Caki2 (cell line): Measurements from ENCODE around the gene PLEKHM2. TPM values are rescaled to one million over a fixed set of nuclear protein-coding genes. Genes with fewer than 3 reads are reported as not detected.

Experiments
- DNase-seq: peaks from one replicate; pipeline ENCODE4 v3.0.0-alpha.2; 2015; ENCODE audit warnings: low read depth
- in situ Hi-C: cut with HindIII; loops from 2 replicates; pipeline ENCODE4 v1.10.0; 2016; ENCODE audit warnings: low sequenced_read_pairs, low pct_unique_long_range_greater_than_20kb, mixed read lengths
- total RNA-seq: library from RNA; depleted of rRNA; stranded (reverse); fragments of >200 nt; shearing (Covaris generic); gene quantifications from 2 replicates; pipeline ENCODE4 v1.2.3, GENCODE V29; 2014; ENCODE audit warnings: low replicate concordance

The PLEKHM2 gene
- total RNA-seq, 1 experiment from 2014 or later = 53.5 TPM

DNA sequence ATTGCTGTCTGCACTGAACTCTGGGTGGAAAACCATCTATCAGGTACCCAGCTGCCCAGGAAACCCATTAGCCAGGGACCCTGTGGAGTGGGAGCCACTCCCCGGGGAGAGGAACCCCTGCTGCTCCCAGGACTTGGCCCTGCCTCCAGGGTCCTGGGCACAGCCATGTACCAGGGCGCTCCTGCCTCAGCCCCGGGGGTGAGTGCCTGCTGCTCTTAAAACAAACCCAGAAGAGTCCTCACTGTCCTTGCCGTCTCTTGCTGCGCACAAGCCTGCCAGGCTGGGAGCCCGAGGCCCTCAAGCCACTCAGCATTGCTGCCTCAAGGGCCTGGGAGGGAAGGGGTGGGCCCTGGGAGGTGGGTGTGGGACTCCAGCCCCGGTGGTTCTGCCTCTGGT lies 48.6 kb downstream of the PLEKHM2 start:
- in situ Hi-C loops = no loop called here
- DNase-seq = no peak

DNA sequence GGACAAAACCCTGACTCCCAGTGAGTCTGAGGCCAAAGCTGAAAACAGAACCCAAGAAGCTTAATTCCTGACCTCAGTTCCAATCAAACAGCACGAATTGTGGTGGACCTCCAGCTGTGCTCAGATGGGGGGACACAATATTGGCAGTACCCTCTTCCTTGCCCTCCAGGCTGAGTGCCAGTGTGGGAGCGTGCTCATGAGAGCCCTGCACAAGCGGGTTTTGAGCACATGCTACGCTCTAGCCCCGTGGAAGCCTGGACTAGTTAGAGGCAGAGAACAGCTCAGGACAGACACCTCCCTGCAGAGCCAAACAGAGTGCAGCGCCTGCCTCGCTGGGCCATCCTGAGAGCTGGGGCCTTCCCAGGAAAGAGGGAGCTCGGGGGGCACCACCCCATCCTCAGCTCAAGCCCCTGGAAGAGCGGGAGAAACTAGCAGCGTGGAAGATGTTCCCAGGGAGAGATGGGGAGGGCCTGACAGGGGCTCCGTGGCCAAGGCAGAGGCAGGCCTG lies 49.2 kb downstream of the PLEKHM2 start:
- in situ Hi-C loops = no loop called here
- DNase-seq = no peak

DNA sequence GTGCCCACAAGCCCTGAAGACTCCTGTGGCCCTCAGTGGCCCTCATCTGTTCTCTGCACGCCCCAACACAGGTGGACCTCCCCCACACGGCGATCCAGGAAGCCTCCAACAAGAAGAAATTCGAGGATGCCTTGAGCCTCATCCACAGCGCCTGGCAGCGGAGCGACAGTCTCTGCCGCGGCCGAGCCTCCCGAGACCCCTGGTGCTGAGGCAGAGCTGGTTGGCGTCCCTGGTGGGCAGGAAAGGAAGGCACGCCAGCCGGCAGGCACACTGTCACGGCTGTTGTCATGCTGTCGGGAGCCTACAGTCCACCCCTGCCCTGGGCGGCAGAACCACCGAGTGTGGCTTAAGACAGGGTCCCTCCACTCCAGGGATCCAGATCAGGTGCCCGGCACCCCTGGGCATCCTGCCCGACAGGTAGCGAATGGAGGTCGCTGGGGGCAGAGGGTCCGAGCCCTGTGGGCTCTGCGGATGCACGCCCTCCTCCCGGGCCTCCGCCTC lies 49.7 kb downstream of the PLEKHM2 start:
- DNase-seq = no peak
- in situ Hi-C loops = no loop called here

DNA sequence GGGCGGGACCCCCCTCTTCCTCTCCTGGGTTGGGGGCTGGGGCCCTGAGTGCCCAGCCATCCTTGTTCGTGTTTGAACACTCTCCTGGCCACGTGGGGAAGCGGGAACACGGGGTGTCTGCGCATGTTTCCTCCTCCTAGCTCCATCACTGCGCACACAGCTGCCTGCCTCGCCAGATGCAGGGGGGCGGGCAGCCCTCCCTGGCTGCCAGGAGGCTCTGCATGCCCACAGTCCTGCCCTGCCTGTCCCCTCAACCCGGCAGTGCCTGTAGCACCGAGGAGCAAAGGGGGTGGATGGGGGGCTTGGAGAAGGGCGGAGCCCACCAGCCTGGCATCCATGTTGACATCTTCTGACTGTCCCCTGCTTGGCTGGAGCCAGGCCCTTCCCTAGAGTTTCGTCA lies 50.2 kb downstream of the PLEKHM2 start:
- no peak for DNase-seq
- in situ Hi-C loops = no loop called here

DNA sequence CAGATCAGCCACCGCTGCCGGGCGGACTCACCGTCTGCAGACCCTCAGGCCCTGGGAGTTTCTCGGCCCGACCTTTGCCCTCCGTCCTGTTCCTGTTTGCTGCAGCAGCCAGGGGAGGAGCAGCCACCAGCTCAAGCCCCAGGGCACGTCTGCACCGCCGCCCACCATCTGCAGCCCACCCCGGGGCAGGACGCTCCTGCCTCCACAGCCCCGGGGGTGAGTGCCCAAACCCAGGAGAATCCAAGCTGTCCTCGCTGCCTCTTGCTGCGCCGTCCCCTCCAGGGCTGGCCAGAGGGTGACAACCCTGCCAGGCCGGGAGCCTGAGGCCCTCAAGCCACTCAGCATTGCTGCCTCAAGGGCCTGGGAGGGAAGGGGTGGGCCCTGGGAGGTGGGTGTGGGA lies 50.8 kb downstream of the PLEKHM2 start:
- in situ Hi-C loops = no loop called here
- DNase-seq = no peak

DNA sequence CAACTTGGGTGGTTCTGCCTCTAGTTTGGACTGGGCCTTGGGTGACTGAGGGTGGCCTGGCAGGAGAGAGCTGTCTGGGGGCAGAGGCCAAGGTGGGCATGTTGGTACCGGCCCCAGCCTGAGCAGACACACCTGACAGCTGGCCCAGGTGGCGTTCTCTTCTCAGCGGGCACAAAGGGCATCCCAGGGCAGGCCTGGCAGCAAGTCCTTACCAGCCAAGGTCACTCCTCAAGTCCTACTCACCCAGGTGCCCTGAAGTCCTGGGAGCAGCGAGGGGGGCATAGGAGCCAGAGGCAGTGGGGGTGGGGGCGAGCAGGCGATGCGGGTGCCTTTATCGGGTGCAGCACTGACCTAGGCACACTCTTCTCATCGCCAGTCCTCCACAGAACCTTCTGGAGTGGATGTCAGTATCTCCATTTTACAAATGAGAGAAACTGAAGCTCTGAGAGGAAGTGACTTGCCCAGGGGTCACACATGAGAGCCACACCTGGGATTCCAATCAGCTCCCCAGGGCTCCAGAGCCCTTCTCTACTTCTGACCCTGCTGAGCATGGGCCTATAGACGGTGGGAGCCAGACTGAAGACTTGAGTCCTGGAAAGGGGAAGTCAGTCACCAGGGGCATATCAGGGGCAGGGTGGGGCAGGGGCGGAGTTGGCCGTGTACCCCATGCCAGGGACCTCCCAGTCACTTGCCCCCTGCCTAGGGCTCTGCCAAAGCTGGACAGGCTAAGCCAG lies 51.4 kb downstream of the PLEKHM2 start:
- no peak for DNase-seq
- in situ Hi-C loops = no loop called here

DNA sequence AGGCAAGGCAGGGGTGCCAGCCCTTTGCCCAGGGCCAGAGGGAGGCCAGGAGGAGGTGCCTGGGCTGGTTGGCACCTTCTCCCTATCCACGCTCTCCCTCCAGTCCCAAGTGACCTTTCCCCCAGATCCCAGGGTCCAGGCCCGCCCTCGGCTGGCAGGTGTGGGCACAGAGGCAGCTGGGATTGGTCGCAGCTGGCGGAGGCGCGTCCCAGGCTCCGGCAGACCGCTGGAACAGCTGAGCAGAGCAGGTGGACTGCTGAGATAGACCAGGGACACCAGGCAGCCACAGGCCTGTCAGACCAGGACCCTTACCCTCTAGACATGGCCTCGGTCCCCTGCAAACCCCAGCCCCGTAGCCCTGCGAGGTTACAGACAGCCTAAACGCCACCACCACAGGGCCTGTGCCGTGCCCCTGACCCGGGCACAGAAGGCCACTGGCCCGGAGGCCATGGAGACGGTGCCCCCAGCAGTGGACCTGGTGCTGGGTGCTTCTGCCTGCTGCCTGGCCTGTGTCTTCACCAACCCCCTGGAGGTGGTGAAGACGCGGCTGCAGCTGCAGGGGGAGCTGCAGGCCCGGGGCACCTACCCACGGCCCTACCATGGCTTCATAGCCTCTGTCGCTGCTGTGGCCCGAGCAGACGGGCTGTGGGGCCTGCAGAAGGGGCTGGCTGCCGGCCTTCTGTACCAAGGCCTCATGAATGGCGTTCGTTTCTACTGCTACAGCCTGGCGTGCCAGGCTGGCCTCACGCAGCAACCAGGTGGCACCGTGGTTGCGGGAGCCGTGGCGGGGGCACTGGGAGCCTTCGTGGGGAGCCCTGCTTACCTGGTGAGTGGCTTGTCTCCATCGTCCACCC lies 52.1 kb downstream of the PLEKHM2 start, which contains the start of gene SLC25A34:
Gene SLC25A34 (plus strand): TSS at position 221 of the 854 bp plus-strand sequence. CDS start 228 bp downstream, at position 449.
- in situ Hi-C loops = no loop called here

DNA sequence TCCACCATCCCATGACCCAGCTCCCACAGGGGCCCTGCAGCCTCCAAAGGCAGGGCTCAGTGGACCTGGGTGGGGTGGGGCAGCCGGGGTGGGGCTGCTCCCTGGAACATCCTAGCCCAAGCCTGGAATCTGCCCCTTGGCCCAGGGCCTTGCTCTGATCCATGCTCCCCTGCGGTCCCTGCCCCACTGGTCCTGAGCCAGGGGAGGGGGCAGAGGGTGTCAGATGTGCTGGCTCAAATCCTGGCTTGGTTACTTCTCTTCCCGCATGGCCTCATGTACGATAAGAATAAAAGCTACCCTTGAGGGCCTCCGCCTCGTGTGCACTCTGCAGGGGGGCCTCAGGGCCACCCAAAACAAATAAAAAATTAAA lies 52.8 kb downstream of the PLEKHM2 start:
- no peak for DNase-seq
- in situ Hi-C loops = no loop called here

More for the DNA sequence above, 52.1 kb downstream of the PLEKHM2 start, which contains the start of gene SLC25A34:
- DNase-seq = peak; percentile 22

DNA sequence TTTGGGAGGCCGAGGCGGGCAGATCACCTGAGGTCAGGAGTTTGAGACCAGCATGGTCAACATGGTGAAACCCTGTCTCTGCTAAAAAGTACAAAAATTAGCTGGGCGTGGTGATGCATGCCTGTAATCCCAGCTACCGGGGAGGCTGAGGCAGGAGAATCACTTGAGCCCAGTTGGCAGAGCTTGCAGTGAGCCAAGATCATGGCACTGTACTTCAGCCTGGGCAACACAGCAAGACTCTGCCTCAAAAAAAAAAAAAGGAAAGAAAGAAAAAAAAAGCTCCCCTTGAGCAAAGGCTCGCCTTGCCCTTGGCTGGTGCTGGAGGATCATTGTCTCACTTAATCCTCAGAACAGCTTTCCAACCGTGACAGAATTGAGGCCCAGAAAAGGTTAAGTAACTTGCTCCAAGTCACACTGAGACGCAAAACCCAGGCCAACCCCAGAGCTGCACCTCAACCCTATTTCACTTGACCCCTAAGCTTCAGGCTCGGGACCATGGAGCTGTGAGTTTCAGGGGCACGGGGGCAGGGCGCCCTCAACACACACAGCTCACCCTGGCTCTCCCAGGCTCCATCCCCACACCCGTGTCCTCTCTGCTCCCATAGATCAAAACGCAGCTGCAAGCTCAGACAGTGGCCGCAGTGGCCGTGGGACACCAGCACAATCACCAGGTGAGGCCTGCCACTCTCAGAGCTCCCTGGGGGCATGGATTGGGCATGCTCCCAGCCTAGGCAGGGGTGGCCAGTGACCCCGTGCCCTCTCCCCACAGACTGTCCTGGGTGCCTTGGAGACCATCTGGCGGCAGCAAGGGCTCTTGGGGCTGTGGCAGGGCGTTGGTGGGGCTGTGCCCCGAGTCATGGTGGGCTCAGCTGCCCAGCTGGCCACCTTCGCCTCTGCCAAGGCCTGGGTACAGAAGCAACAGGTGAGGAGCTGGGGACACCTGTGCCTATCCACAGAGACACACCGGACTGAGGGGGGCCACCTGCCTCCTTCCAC lies 53.5 kb downstream of the PLEKHM2 start:
- in situ Hi-C loops = no loop called here

DNA sequence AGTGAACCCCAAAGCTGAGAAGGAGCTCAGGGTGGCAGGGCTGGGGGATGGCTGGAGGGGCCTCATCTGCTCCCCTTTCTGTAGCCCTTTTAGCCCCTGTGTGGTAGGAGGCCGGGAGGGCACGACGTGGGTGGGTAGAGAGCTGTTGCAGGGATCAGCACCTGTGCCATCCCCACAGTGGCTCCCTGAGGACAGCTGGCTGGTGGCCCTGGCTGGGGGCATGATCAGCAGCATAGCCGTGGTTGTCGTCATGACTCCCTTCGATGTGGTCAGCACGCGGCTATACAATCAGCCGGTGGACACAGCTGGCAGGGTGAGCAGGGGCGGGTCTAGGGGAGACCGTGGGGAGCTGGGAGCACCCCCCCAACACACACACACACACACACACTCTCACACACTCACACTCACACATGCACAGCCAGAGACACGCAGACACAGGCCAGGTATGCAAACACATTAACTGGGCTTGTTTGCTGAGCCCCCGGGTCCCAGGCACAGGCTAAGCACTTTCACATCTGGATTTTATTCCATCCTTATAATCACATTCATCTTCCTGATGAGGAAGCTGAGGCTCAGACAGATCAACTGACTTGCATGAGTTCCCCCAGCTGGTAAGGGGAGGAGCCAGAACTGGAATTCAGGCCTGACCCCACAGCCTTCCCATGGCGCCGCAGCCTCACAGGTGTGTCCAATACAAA lies 54.4 kb downstream of the PLEKHM2 start:
- in situ Hi-C loops = no loop called here
- no peak for DNase-seq

More for the DNA sequence above, 53.5 kb downstream of the PLEKHM2 start:
- DNase-seq = no peak

DNA sequence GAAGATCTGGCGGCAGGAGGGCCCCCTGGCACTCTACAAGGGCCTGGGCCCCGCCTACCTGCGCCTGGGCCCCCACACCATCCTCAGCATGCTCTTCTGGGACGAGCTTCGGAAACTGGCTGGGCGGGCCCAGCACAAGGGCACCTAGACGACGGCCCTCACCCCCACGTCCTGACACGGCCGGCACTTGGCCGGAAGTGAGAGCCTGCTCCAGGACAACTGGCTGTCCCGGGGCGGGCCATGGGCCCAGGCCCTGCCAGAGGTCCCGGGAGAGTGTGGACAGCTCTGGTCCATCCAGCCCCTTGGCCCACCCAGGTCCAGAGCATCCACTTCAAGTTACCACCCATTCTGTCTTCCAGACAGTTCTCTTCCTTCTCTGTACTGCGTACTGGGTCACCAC lies 55.1 kb downstream of the PLEKHM2 start:
- in situ Hi-C loops = no loop called here
- DNase-seq = no peak

DNA sequence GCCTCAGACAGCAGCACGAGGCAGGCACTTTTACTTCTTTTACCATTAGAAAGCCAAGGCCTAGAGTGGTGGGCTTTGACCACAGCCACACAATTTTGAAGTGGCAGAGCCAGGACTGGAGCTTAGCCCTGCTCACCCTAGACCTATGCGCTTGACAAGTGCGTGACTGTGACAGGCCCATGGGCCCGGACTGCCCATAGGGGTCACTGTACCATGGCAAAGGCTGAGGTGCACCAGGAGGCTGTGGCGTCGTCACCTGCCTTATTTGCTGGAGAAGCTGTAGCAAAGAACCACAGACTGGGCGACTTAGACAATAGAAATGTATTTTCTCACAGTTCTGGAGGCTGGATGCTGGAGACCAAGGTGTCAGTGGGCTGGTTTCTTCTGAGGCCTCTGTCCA lies 55.6 kb downstream of the PLEKHM2 start:
- in situ Hi-C loops = no loop called here
- DNase-seq = no peak

DNA sequence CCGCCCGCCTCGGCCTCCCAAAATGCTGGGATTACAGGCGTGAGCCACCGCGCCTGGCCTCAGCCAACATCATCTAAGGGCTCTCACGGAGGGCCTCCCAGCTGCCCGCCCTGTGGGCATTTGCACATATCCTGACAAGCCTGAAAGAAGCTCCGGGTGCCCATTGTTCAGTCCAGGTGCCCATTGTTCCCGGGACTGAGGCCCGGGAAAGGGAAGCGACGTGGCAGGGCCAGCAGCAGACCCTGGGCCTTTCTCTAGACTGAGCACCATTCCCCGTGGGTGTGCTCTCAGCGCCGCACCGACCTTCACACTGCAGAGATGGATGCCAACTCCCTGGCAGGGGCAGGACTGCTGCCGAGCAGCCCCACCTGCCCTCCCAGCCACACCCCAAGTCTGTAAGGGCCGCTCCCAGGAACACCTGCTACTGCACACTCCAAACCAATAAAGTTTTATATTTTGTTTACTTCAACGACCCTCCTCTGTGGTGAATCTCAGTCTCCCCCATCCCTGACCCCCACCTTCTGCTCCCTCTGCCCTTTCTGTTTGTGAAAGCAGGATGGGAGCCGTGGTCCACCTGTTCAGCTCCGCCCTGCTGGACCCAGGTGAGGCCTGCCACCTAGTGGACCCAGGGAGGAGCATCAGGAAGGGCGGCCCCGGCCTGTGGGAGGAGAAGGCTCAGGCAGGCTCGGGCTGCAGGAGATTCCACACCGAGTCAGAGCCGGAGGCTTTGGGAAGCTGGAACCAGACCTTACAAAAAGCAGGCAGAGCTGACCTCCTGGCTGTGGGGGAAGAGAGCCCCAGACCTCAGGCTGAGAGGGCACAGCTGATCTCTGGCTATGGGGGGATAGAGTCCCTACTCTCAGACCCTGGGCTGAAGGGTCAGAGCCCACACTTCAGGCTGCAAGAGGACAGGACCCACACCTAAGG lies 57.1 kb downstream of the PLEKHM2 start:
- in situ Hi-C loops = no loop called here
- DNase-seq = peak; percentile 61

DNA sequence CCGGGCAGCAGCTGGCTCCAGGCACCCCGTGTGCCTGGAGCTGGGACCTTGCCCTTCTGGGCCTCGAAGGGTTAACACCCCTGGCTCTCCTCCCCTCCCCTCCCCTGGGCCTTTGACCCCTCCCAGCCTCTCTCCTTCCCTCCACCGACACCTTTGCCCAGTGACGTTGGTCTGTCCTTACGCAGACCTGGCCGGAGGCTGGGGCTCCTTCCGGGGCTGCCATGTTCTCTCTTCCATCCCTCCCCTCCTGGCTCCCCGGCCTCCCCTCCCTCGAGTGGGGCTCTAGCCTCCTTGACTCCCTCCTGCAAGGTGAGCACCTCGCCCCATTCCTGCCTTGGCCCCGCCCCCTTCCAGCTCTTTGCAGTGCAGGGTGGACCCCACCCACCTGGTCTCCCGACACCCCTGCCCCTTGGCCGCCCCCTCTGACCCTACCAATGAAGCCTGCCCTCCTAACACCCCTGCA lies 58.2 kb downstream of the PLEKHM2 start, which contains the start of gene TMEM82:
Gene TMEM82 (plus strand): TSS at position 161 of the 463 bp plus-strand sequence. CDS start 61 bp downstream, at position 222.
- no peak for DNase-seq
- in situ Hi-C loops = no loop called here

DNA sequence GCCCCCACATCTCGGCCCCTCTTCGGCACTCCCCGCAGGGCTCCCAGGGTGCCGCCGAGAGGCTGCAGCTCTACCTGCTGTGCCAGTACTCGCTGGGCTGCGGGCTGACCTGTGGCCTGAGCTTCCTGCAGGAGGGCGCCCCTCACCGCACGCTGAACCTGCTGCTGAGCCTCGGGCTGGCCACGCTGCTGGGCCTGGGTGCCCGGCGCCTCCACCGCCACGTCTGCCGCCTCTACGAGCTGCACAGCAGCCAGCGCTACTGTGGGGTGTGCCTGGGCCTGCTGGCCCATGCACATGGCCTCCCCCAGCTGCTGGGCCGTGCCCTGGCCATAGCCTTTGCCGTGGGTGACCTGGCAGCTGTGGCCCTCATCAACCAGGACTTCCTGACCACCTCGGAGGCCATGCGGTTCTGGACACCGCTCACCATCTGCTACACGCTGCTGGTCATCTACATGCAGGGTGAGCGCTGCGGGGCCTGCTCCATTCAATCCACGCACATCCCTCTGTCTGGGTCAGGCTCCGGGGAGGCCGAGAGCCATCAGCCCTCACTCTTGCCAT lies 60.1 kb downstream of the PLEKHM2 start:
- no peak for DNase-seq
- in situ Hi-C loops = no loop called here

DNA sequence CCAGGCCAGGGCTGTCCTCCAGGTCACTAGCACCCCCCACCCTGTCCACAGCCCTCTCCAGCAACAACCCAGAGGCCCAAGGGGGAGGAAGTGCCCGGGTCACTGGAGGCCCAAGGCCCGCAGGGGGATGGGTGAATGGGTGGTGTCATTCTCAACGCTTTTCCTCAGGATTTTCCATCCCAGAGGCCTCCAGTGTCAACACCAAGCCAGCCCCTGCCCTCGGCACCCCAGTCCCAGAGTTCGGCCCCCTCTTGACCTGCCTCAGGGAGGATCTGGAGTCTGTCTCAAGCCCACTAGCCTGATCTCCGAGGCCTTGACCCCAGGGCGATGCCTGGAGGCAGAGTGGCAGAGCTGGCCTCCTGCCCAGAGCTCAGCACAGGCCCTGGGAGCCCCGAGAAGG lies 63.3 kb downstream of the PLEKHM2 start:
- in situ Hi-C loops = no loop called here
- no peak for DNase-seq
